NCI-H510A treated with DMSO at 0.1 percent for 48 hours (cell line): ENCODE measurements around the gene LRWD1.
"Not testable (repeated sequence)": the region's sequence is repeated elsewhere in the genome, so short reads cannot be mapped to it uniquely, and the experiment has no call there.

Experiments
- DNase-seq: peaks from one replicate; lab custom pipeline; 2025; lab: John Stamatoyannopoulos, UW

LRWD1 gene

GRCh38 chr7:102496861-102497260 lies 32.1 kb downstream of the LRWD1 start:
- DNase-seq = not testable (repeated sequence)

DNA sequence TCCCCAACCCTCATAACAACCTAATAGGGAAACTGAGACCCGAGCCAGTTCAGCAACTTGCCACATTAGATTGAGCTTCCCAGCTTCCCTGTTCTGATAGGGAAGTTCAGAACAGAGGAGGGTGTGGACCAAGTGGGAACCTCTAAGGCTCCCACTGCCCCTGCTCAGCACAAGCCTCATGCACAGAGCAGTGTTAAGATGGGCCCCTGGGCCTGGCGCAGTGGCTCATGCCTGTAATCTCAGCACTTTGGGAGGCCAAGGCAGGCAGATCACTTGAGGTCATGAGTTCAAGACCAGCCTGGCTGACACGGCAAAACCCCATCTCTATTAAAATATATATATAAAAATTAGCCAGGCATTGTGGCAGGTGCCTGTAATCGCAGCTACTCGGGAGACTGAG lies 32.5 kb downstream of the LRWD1 start:
- not testable (repeated sequence) for DNase-seq

DNA sequence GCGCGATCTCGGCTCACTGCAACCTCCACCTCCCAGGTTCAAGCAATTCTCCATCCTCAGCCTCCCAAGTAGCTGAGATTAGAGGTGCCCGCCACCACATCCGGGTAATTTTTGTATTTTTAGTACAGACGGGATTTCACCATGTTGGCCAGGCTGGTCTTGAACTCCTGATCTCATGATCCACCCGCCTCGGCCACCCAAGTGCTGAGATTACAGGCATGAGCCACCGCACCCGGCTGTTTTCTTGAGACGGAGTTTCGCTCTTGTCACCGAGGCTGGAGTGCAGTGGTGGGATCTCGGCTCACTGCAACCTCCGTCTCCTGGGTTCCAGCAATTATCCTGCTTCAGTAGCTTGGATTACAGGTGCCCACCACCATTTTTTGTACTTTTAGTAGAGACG lies 33.5 kb downstream of the LRWD1 start:
- not testable (repeated sequence) for DNase-seq

DNA sequence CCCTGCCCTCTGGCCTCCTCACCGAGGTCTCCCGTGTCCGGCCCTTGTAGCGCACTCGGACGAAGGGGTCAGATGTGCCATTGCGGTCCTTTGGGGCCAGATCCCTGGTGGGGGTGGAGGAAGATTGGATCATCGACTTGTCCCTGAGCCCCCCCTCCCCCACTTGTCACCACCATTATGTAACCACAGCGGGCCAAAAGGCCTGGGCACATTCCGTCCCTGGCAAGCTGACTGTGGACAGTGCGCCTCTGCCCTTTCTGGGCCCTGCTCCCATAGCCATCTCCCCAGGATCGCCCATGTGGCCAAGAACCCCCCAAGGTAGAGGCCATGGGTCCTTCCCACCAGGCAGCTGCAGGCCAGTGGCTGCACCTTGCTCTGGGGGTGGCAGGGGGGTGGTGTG lies 38.4 kb downstream of the LRWD1 start:
- not testable (repeated sequence) for DNase-seq

GRCh38 chr7:102505298-102506185 lies 40.8 kb downstream of the LRWD1 start:
- DNase-seq = not testable (repeated sequence)

DNA sequence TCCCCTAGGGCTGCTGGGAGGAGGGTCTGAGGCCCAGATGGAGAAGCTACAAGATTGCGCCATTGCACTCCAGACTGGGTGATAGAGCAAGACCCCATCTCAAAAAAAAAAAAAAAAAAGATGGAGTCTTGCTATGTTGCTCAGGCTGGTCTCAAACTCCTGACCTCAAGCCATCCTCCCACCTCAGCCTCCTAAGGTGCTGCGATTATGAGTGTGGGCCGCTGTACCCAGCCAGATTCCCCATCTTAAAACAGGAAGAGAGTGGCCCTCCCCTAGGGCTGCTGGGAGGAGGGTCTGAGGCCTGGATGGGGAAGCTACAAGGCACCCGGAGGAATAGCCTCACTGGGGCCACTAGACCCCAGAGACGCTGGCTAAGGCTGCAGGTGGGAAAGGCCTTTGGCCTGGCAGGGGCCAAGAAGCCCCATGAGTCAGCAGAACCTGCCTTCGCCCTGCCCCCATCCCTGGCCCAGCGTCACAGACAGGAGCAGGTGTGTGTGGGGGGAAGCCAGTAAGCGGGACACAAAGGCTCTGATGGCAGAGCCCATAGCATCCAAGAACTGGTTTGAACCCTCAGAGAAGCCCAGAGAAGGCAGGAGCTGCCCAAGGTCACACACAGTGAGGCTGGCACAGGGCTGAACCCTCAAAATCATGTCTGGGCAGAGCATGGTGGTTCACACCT lies 42.8 kb downstream of the LRWD1 start:
- not testable (repeated sequence) for DNase-seq

GRCh38 chr7:102510575-102510974 lies 45.8 kb downstream of the LRWD1 start:
- not testable (repeated sequence) for DNase-seq

DNA sequence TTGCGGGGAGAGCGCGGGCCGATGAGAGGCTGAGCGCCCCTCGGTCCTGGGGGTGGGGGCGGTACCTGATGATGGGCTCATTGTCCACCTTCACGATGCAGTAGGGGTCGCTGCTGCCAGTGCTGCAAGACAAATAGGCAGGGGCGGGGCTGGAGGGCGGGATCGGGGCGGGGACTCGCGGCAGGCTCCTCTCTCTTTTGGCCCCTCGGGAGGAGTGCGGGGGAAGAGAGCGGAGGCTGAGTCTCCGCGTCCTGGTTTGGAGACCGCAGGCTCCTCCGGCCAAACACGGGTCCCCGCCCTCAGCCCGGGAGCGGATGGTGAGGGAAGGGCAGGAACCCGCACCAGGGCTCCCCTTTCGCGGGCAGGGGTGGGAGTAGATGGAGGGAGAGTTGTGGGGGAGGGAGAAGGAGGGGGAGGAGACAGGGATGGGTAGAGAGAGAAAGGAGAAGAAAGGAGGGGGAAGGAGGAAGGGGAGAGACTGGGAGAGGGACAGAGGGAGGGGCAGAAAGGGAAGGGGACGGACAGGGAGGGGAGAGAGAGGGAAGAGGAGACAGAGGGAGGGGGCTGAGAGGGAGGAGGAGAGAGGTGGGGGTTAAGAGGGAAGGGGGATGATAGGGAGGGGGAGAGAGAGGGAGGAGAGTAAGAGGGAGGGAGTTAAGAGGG lies 47.2 kb downstream of the LRWD1 start:
- not testable (repeated sequence) for DNase-seq

DNA sequence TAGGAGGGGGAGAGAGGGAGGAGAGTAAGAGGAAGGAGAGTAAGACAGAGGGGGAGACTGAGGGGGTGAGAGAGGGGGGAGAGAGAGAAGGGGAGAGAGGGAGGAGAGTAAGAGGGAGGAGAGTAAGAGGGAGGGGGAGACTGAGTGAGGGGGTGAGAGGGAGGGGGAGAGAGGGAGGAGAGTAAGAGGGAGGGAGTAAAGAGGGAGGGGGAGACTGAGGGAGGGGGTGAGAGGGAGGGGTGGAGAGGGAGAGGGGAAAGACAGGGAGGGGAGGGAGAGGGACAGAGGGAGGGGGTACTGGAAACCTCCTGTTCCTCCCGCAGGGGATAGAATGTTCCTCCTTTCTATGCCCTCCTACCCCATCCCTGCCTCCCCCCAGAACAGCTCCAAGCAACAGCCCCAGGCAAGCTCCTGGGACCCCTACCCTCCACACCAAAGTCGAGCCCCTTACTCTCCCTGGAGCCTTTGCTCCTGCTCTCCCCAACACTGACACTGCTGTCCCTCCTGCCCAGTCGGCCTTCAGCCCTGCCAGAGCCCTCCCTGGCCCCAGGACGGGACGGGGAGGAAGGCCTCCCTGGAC lies 47.9 kb downstream of the LRWD1 start:
- not testable (repeated sequence) for DNase-seq

GRCh38 chr7:102514881-102515721 lies 50.3 kb downstream of the LRWD1 start:
- DNase-seq = not testable (repeated sequence)

GRCh38 chr7:102515889-102516288 lies 51.1 kb downstream of the LRWD1 start:
- not testable (repeated sequence) for DNase-seq

GRCh38 chr7:102516951-102517350 lies 52.2 kb downstream of the LRWD1 start:
- not testable (repeated sequence) for DNase-seq

- not testable (repeated sequence) for DNase-seq
These were observed 52.9 kb downstream of the LRWD1 start, which contains the start of gene RASA4B for GRCh38 chr7:102517550-102518147. TSS of gene RASA4B (minus strand) at chr7:102517777. CDS start at chr7:102517710, 67 bp downstream.

- DNase-seq = not testable (repeated sequence)
These were observed 56.0 kb downstream of the LRWD1 start for GRCh38 chr7:102520797-102521196.
